ENCODE measurements around the gene MIDN. TPM values are rescaled to one million over a fixed set of nuclear protein-coding genes. Genes with fewer than 3 reads are reported as not detected.
"Not testable (repeated sequence)": the region's sequence is repeated elsewhere in the genome, so short reads cannot be mapped to it uniquely, and the experiment has no call there.

The MIDN gene
- polyA plus RNA-seq, 1 donor = 41.7 TPM

GRCh38 chr19:1293782-1294604, 45.6 kb downstream of the MIDN start:
- no peak for DNase-seq (ENCODE audit: low read depth)

- DNase-seq (ENCODE audit: low read depth) = no peak
Measured at GRCh38 chr19:1294688-1295087, 46.3 kb downstream of the MIDN start.

DNA sequence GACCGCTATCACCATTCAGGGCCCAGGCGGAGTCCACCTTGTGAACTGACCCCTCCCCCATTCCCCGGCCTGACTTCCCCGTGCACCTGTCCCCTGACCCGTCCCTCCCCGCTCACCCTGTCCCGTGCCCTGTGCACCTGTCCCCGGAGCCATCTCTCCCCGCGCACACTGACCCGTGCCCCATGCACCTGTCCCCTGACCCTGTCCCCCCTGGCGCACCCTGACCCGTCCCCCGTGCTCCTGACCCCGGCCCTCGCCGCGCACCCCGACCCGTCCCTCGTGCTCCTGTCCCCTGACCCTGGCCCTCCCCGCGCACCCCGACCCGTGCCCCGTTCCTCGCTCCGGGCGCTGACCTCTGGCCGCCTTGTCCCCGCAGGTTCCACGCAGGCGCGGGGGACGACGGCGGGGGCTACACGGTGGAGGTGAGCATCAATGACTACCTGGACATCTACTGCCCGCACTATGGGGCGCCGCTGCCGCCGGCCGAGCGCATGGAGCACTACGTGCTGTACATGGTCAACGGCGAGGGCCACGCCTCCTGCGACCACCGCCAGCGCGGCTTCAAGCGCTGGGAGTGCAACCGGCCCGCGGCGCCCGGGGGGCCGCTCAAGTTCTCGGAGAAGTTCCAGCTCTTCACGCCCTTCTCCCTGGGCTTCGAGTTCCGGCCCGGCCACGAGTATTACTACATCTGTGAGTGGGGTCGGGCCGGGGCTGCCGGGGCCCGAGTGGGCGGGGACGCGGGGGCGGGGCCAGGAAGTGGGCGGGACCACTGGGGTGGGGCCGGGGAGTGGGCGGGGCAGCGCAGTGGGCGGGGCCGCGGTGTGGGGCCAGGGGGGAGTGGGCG, 47.0 kb downstream of the MIDN start:
- DNase-seq (ENCODE audit: low read depth) = no peak

GRCh38 chr19:1296078-1296477, 47.7 kb downstream of the MIDN start:
- DNase-seq (ENCODE audit: low read depth) = no peak

- no peak for DNase-seq (ENCODE audit: low read depth)
Measured at GRCh38 chr19:1296575-1297271, 48.3 kb downstream of the MIDN start.

DNA sequence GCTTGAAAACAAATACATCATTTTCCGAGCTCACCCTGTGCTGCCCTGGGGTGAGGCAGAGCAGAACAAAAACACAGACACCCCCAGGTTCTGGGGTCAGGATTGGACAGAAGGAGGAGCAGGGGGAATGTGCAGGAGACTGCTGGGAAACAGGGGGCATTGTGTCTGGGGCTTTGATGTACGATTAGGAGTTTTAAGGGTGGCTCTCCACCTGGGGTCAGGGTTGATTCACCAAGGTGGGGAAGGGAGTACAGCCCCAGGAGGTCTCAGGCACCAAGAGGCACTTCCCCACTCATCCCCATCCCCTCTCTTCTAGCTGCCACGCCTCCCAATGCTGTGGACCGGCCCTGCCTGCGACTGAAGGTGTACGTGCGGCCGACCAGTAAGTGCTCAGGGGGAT, 49.9 kb downstream of the MIDN start:
- no peak for DNase-seq (ENCODE audit: low read depth)

GRCh38 chr19:1299801-1300200, 51.4 kb downstream of the MIDN start:
- DNase-seq (ENCODE audit: low read depth) = no peak

DNA sequence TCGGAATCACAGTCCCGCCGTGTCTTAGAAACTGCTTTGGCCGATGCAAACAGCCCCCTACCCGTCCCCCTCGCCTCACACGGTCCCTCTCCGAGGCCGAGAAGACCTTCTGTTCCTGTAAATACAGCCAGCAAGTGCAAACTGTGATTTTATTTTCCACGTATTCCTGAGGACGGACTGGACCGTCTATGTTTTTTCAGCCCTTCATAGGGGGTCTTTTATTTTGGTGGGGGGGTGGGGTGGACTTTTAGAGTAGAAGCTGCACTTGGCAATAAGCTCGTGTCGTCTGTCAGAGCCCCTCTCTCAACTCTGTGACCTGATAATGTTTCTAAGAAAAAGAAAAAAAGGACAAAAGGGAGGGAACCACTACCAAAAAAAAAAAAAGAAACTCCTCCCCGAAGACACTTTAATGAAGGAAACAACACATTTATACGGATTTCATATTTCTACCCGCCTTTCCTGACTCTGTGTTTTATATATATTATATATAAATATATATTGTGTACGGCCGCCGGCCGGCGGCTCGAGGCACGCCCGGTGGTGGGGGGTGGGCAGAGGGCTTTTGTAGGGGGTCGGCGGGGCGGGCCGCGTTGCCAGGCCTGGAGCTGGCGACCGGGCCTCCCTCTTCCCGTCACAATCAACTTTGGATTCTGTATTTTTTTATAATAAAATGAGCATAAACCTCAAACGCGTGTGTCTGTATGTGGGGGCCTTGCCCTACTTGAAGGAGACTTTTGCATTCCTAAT, 52.5 kb downstream of the MIDN start:
- no peak for DNase-seq (ENCODE audit: low read depth)

GRCh38 chr19:1302533-1303239, 54.3 kb downstream of the MIDN start:
- DNase-seq (ENCODE audit: low read depth) = no peak

DNA sequence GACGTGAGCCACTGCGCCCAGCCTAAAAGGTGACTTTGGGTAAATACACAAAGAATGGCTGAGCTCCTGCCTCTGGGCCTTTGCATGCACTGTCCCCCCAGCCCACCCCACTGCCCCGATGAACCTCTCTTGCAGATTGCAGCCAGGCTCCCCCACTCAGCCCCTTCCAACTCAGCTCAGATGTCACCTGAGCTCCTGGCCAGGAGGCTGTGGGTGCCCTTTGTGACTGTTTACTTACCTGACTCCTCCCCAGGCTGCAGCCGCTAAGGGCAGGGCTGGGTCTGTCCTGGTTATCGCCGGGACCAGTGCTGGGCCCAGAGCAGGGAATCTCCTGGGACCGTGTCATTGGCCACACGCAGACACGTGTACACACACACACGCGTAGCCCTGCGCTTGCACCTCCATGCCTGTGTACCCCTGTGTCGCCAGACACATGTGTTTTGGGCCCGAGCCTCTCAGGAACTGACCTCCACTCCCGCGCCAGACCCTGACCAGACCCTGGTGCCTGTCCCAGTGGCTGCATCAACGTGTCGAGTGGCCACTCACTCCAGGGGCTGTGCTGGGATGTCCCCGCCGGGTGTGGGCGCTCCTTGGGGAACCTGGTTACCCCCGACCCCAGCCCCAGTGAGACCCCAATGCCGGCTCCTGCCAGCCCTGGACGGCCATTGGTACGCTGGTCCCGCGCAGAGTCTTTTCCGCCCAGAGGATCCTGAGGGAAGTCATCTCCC, 56.0 kb downstream of the MIDN start:
- DNase-seq (ENCODE audit: low read depth) = no peak

GRCh38 chr19:1305354-1305753, 57.0 kb downstream of the MIDN start:
- DNase-seq (ENCODE audit: low read depth) = not testable (repeated sequence)

- no peak for DNase-seq (ENCODE audit: low read depth)
Measured at GRCh38 chr19:1307320-1307719, 58.9 kb downstream of the MIDN start.

DNA sequence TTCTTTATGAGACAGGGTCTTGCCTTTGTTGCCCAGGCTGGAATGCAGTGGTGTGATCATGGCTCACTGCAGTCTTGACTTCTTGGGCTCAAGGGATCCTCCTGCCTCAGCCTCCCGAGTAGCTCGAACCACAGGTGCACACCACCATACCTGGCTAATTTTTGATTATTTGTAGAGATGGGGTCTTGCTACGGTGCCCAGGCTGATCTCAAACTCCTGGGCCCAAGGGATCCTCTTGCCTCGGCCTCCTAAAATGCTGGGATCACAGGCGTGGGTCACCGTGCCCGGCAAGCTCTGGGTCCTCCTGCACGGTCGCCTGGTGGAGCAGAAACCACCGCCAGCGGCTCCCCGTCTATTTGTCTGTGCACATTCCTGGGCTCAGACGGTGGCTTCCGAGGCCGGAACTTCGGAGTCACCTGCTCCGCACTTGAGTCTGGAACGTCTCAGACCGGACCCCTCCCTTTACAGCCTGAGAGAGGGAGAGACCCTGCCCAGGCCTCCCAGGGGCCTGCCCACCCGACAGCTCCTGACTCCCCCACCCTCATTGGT, 59.4 kb downstream of the MIDN start:
- DNase-seq (ENCODE audit: low read depth) = no peak

DNA sequence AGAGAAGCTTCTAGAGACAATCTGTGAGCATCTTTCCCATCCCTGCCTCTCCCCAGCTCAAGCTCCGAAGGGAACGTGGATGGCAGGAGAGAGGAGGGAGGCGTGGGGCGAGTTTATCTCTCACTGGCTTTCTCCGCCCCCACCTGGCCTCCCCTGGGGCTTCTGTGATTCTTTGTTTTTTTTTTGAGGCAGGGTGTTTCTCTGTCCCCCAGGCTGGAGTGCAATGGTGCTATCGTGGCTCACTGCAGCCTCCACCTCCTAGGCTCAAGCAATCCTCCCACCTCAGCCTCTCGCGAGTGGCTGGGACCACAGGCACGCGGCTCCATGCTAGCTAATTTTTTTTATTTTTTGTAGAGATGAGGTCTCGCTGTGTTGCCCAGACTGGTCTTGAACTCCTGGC, 60.3 kb downstream of the MIDN start:
- no peak for DNase-seq (ENCODE audit: low read depth)

Other genes starting within 250 kb of the MIDN start
- 0.13 TPM for gene GRIN3B, start 248.2 kb upstream of the MIDN start, polyA plus RNA-seq (ENCODE audit: insufficient read length)
- gene TMEM259, start 227.5 kb upstream of the MIDN start, polyA plus RNA-seq (ENCODE audit: insufficient read length) = 75.5 TPM
- gene RNU6-2, start 227.1 kb upstream of the MIDN start, polyA plus RNA-seq (ENCODE audit: insufficient read length) = not detected
- gene CNN2, start 222.0 kb upstream of the MIDN start, polyA plus RNA-seq (ENCODE audit: insufficient read length) = 45.2 TPM
- 20.6 TPM for gene ABCA7, start 208.5 kb upstream of the MIDN start, polyA plus RNA-seq (ENCODE audit: insufficient read length)
- 8.4 TPM for gene ARHGAP45, start 181.4 kb upstream of the MIDN start, polyA plus RNA-seq (ENCODE audit: insufficient read length)
- gene POLR2E, start 153.2 kb upstream of the MIDN start, polyA plus RNA-seq (ENCODE audit: insufficient read length) = 109 TPM
- 137 TPM for gene GPX4, start 144.6 kb upstream of the MIDN start, polyA plus RNA-seq (ENCODE audit: insufficient read length)
- gene SBNO2, start 74.3 kb upstream of the MIDN start, polyA plus RNA-seq (ENCODE audit: insufficient read length) = 11.6 TPM
- gene STK11, start 42.8 kb upstream of the MIDN start, polyA plus RNA-seq (ENCODE audit: insufficient read length) = 50.5 TPM
- 1.3 TPM for gene CBARP, start 10.6 kb upstream of the MIDN start, polyA plus RNA-seq (ENCODE audit: insufficient read length)
- gene ATP5F1D, start 6.8 kb upstream of the MIDN start, polyA plus RNA-seq (ENCODE audit: insufficient read length) = 167 TPM
- 483 TPM for gene CIRBP, start 20.7 kb downstream of the MIDN start, polyA plus RNA-seq (ENCODE audit: insufficient read length)
- 13.7 TPM for gene FAM174C, start 26.9 kb downstream of the MIDN start, polyA plus RNA-seq (ENCODE audit: insufficient read length)
- gene EFNA2, start 37.3 kb downstream of the MIDN start, polyA plus RNA-seq (ENCODE audit: insufficient read length) = 1.1 TPM
- gene NDUFS7, start 135.3 kb downstream of the MIDN start, polyA plus RNA-seq (ENCODE audit: insufficient read length) = 88.5 TPM
- 218 TPM for gene GAMT, start 153.0 kb downstream of the MIDN start, polyA plus RNA-seq (ENCODE audit: insufficient read length)
- gene DAZAP1, start 159.0 kb downstream of the MIDN start, polyA plus RNA-seq (ENCODE audit: insufficient read length) = 66.9 TPM
- 1,159 TPM for gene RPS15, start 189.8 kb downstream of the MIDN start, polyA plus RNA-seq (ENCODE audit: insufficient read length)
- gene APC2, start 201.5 kb downstream of the MIDN start, polyA plus RNA-seq (ENCODE audit: insufficient read length) = 0.91 TPM
- gene C19orf25, start 230.6 kb downstream of the MIDN start, polyA plus RNA-seq (ENCODE audit: insufficient read length) = 16.5 TPM
- gene PCSK4, start 241.8 kb downstream of the MIDN start, polyA plus RNA-seq (ENCODE audit: insufficient read length) = 1.4 TPM
- gene REEP6, start 242.6 kb downstream of the MIDN start, polyA plus RNA-seq (ENCODE audit: insufficient read length) = 1.3 TPM

Data from forelimb muscle (tissue), 1 donor.